Ishikawa (cell line): Measurements from ENCODE around the gene EPGN.

Experiments
- CEBPB ChIP-seq: IDR thresholded peaks from 2 replicates; pipeline ENCODE4 v1.6.1; 2012
- CREB1 ChIP-seq: IDR thresholded peaks from 2 replicates; pipeline ENCODE4 v1.6.1; 2012; ENCODE audit warnings: low read depth
- EGR1 ChIP-seq: IDR thresholded peaks from 2 replicates; pipeline ENCODE4 v1.6.1; 2012
- EP300 ChIP-seq: IDR thresholded peaks from 2 replicates; pipeline ENCODE4 v1.6.1; 2012; ENCODE audit warnings: borderline replicate concordance
- FOXM1 ChIP-seq: IDR thresholded peaks from 2 replicates; pipeline ENCODE4 v1.6.1; 2012; ENCODE audit warnings: low read depth, borderline replicate concordance
- NFIC ChIP-seq: IDR thresholded peaks from 2 replicates; pipeline ENCODE4 v1.6.1; 2012
- RAD21 ChIP-seq: IDR thresholded peaks from 2 replicates; pipeline ENCODE4 v1.6.1; 2012; ENCODE audit warnings: low read depth
- TAF1 ChIP-seq: IDR thresholded peaks from 2 replicates; pipeline ENCODE4 v1.6.1; 2012; ENCODE audit warnings: low read depth, mild to moderate bottlenecking
- TCF12 ChIP-seq: IDR thresholded peaks from 2 replicates; pipeline ENCODE4 v1.6.1; 2012; ENCODE audit warnings: low read depth
- TEAD4 ChIP-seq: IDR thresholded peaks from 2 replicates; pipeline ENCODE4 v1.6.1; 2012
- YY1 ChIP-seq: IDR thresholded peaks from 2 replicates; pipeline ENCODE4 v1.6.1; 2012; ENCODE audit warnings: low read depth
- ZBTB7A ChIP-seq: IDR thresholded peaks from 2 replicates; pipeline ENCODE4 v1.6.1; 2012; ENCODE audit warnings: low read depth
- TF ChIP-seq, protein P1 (sequence below): IDR thresholded peaks from 2 replicates; pipeline ENCODE4 v1.6.1; 2012; ENCODE audit warnings: low read depth, mild to moderate bottlenecking
- TF ChIP-seq, protein P2 (sequence below): IDR thresholded peaks from 2 replicates; pipeline ENCODE4 v1.6.1; 2012
- TF ChIP-seq, protein P3 (sequence below): IDR thresholded peaks from 2 replicates; pipeline ENCODE4 v1.6.1; 2012

The EPGN gene

DNA sequence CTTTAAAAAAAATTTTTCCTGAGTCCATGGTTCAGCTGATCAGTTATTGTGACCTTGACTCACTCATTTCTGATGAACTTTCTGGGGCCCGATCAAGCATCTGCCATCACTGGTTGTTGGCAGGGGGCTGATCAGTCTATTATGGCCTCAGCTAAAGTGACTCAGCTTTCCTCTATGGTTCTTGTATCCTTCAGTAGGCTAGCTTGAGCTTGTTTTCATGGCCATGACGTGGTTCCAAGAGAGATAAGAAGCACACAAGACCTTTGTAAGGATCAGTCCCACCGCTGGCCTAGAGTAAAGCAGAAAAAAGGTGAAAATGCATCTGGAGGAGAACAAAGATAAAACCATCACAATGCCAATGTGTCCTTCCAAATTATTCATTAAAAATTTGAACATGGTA is 29.8 kb upstream of the EPGN start:
- TF ChIP-seq CREB1 (no peak), ZBTB7A (no peak)
- TF ChIP-seq, protein P1, sequence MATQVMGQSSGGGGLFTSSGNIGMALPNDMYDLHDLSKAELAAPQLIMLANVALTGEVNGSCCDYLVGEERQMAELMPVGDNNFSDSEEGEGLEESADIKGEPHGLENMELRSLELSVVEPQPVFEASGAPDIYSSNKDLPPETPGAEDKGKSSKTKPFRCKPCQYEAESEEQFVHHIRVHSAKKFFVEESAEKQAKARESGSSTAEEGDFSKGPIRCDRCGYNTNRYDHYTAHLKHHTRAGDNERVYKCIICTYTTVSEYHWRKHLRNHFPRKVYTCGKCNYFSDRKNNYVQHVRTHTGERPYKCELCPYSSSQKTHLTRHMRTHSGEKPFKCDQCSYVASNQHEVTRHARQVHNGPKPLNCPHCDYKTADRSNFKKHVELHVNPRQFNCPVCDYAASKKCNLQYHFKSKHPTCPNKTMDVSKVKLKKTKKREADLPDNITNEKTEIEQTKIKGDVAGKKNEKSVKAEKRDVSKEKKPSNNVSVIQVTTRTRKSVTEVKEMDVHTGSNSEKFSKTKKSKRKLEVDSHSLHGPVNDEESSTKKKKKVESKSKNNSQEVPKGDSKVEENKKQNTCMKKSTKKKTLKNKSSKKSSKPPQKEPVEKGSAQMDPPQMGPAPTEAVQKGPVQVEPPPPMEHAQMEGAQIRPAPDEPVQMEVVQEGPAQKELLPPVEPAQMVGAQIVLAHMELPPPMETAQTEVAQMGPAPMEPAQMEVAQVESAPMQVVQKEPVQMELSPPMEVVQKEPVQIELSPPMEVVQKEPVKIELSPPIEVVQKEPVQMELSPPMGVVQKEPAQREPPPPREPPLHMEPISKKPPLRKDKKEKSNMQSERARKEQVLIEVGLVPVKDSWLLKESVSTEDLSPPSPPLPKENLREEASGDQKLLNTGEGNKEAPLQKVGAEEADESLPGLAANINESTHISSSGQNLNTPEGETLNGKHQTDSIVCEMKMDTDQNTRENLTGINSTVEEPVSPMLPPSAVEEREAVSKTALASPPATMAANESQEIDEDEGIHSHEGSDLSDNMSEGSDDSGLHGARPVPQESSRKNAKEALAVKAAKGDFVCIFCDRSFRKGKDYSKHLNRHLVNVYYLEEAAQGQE = no peak

DNA sequence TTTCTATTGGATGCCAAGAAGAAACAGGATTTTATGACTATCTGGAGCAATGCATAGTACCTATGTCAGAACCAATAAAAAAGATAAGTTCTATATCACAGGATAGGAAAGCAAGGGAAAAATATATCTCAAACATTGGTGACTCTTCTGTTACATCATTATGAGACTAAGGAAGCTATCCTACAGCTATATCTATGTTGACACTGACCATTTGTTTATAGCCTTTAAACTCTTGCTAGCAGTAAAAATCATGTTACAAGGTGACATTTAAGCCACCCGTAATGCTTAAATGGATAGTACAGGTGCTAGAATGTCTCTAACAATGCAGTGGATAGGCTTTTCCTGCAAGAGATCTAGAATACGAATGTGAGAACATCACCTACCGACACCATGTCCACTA is 28.6 kb upstream of the EPGN start:
- TF ChIP-seq EGR1 (no peak), TEAD4 (no peak), RAD21 (no peak), YY1 (no peak), EP300 (no peak), TAF1 (no peak), FOXM1 (no peak), CREB1 (no peak), NFIC (no peak), CEBPB (no peak), TCF12 (no peak), ZBTB7A (no peak)
- TF ChIP-seq, protein P1 = no peak
- TF ChIP-seq, protein P2, sequence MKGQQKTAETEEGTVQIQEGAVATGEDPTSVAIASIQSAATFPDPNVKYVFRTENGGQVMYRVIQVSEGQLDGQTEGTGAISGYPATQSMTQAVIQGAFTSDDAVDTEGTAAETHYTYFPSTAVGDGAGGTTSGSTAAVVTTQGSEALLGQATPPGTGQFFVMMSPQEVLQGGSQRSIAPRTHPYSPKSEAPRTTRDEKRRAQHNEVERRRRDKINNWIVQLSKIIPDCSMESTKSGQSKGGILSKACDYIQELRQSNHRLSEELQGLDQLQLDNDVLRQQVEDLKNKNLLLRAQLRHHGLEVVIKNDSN = no peak
- TF ChIP-seq, protein P3, sequence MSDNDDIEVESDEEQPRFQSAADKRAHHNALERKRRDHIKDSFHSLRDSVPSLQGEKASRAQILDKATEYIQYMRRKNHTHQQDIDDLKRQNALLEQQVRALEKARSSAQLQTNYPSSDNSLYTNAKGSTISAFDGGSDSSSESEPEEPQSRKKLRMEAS = no peak

DNA sequence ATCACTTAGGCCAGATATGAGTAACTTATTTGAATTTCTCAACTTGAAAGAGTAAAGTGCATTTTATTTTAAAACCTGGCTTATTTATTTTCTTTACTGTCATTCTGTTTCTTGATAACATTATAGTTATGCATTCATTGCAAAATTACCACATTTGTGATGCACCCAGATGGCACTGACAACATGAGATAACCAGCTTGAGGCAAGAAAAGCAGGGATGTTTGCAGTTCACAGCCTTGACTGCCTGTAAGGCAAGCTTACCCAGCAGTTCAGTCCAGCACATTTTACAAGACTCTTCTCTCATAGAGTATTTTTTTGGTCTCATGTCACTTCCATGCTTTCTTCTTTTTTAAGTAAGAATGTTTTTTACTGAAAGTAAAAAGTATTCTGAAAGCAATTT is 25.3 kb upstream of the EPGN start:
- TF ChIP-seq, protein P3 = no peak
- TF ChIP-seq TAF1 = no peak
- TF ChIP-seq EP300 = no peak
- TF ChIP-seq YY1 = no peak
- no peak for TF ChIP-seq TEAD4
- TF ChIP-seq, protein P1 = no peak
- TF ChIP-seq, protein P2 = no peak
- TF ChIP-seq CEBPB = no peak
- TF ChIP-seq RAD21 = no peak
- no peak for TF ChIP-seq ZBTB7A
- TF ChIP-seq CREB1 = no peak
- no peak for TF ChIP-seq EGR1
- no peak for TF ChIP-seq FOXM1

DNA sequence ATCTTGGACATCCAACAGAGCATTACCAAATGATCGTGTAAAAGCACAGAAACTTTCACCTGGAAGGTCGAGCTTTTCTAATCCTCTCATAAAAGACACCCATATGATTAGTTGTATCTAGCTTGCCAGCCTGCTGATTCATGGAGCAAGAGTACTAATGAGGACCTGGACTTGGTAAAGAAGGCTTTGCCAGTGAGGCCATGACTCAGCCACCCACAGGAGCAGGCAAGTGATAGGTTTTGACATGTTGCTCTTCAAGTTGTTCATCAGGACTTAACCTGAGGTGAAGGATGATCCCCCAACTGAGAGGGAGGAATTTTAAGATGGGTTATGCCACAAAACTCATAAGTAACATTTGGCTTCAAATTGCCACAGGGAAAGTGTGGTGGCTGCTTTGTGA is 24.7 kb upstream of the EPGN start:
- TF ChIP-seq CEBPB (no peak), EGR1 (no peak), YY1 (no peak), TAF1 (no peak), TCF12 (no peak), EP300 (no peak), FOXM1 (no peak), NFIC (no peak), CREB1 (no peak), TEAD4 (no peak), RAD21 (no peak), ZBTB7A (no peak)
- TF ChIP-seq, protein P2 = no peak
- TF ChIP-seq, protein P3 = no peak
- TF ChIP-seq, protein P1 = no peak
